Effector CD4-positive, alpha-beta T cell (primary cell): ENCODE data around the gene XNDC1N.

Experiments used
- DNase-seq: peaks from one replicate; pipeline ENCODE4 v3.0.0-alpha.2; 2020
- total RNA-seq: gene quantifications from one replicate; lab custom pipeline; 2026; lab: John Stamatoyannopoulos, UW

XNDC1N gene
- 7.7 reads per million, percentile 27 among the genes with 10 or more reads in this experiment for total RNA-seq

- peak; percentile 70 for DNase-seq
Measured at GRCh38 chr11:71927820-71928736, at the start of gene XNDC1N. Gene XNDC1N (minus strand): TSS chr11:71928594. CDS start chr11:71923353, 5,241 bp downstream.

- DNase-seq, result peak; percentile 38
Measured at GRCh38 chr11:71977743-71978418, 49.5 kb upstream of the XNDC1N start.

GRCh38 chr11:71977090-71977489, 48.7 kb upstream of the XNDC1N start:
- no peak for DNase-seq

GRCh38 chr11:71976551-71976950, 48.2 kb upstream of the XNDC1N start:
- DNase-seq, result no peak

GRCh38 chr11:71971680-71972079, 43.3 kb upstream of the XNDC1N start:
- no peak for DNase-seq

GRCh38 chr11:71964641-71965040, 36.2 kb upstream of the XNDC1N start:
- DNase-seq, result no peak

- DNase-seq, result no peak
Measured at GRCh38 chr11:71963468-71963867, 35.1 kb upstream of the XNDC1N start.

GRCh38 chr11:71962428-71963038, 34.1 kb upstream of the XNDC1N start:
- no peak for DNase-seq

- DNase-seq, result no peak
Measured at GRCh38 chr11:71955898-71956456, 27.6 kb upstream of the XNDC1N start.

GRCh38 chr11:71951741-71952310, 23.4 kb upstream of the XNDC1N start:
- DNase-seq, result no peak

- DNase-seq, result no peak
Measured at GRCh38 chr11:71949034-71949433, 20.6 kb upstream of the XNDC1N start.

- DNase-seq, result no peak
Measured at GRCh38 chr11:71948314-71949027, 20.1 kb upstream of the XNDC1N start.

- DNase-seq, result no peak
Measured at GRCh38 chr11:71947498-71947897, 19.1 kb upstream of the XNDC1N start.

GRCh38 chr11:71946144-71946571, 17.8 kb upstream of the XNDC1N start:
- DNase-seq, result no peak

GRCh38 chr11:71940561-71941219, 12.3 kb upstream of the XNDC1N start:
- DNase-seq, result no peak

- DNase-seq, result no peak
Measured at GRCh38 chr11:71937826-71938225, 9.4 kb upstream of the XNDC1N start.

- no peak for DNase-seq
Measured at GRCh38 chr11:71936825-71937224, 8.4 kb upstream of the XNDC1N start.

GRCh38 chr11:71935338-71935925, 7.0 kb upstream of the XNDC1N start:
- DNase-seq, result no peak

- no peak for DNase-seq
Measured at GRCh38 chr11:71934213-71934612, 5.8 kb upstream of the XNDC1N start.

- DNase-seq, result no peak
Measured at GRCh38 chr11:71933141-71933933, 4.9 kb upstream of the XNDC1N start.
